OCI-LY3 (cell line): Measurements from ENCODE around the gene OSBPL3.

Experiments used
- CTCF ChIP-seq: fragments of 200-600, 300-600 bp; sonication (generic); IDR thresholded peaks from 2 replicates; pipeline ENCODE4 v1.5.1; 2014; ENCODE audit warnings: antibody characterized with exemption, low read length, low read depth
- EZH2phosphoT487 ChIP-seq: fragments of 200-600 bp; shearing (Covaris generic); IDR thresholded peaks from 2 replicates; pipeline ENCODE4 v1.6.1; 2018; ENCODE audit warnings: antibody characterized with exemption, mixed run types, low read depth

GRCh38 chr7:24799506-24799905 lies 180.5 kb downstream of the OSBPL3 start:
- no peak for TF ChIP-seq CTCF
- no peak for TF ChIP-seq EZH2phosphoT487
